Thymus (tissue), 11 donors: Measurements from ENCODE around the gene DDI2. TPM values are rescaled to one million over a fixed set of nuclear protein-coding genes. Genes with fewer than 3 reads are reported as not detected.

Experiments
- DNase-seq, 9 donors: peaks; one replicate each; pipeline ENCODE4 v3.0.0-alpha.2; 2013; ENCODE audit warnings: low spot score in 9 of 9, low read depth in 6 of 9, missing footprints in 1 of 9
- H3K27ac ChIP-seq, 2 donors: one replicate each; pipeline ENCODE4 v1.5.1; 2013; ENCODE audit warnings: control low read depth in 1 of 2, low read depth in 1 of 2, low read length in 1 of 2, mild to moderate bottlenecking in 1 of 2, moderate library complexity in 1 of 2
- H3K27me3 ChIP-seq, 2 donors: one replicate each; pipeline ENCODE4 v1.5.1; 2013; ENCODE audit warnings: low read length in 1 of 2; ENCODE audit not compliant: control insufficient read depth in 2 of 2, insufficient read depth in 1 of 2
- H3K36me3 ChIP-seq, 2 donors: one replicate each; pipeline ENCODE4 v1.5.1; 2013; ENCODE audit warnings: low read length in 1 of 2, mild to moderate bottlenecking in 1 of 2, moderate library complexity in 1 of 2; ENCODE audit not compliant: control insufficient read depth in 2 of 2, insufficient read depth in 2 of 2
- H3K4me1 ChIP-seq, 2 donors: one replicate each; pipeline ENCODE4 v1.5.1; 2013; ENCODE audit warnings: low read length in 2 of 2; ENCODE audit not compliant: control insufficient read depth in 2 of 2, insufficient read depth in 2 of 2
- H3K4me3 ChIP-seq, 2 donors: one replicate each; pipeline ENCODE4 v1.5.1; 2013; ENCODE audit warnings: low read length in 2 of 2, control low read depth in 1 of 2, mild to moderate bottlenecking in 1 of 2
- H3K9me3 ChIP-seq, 2 donors: one replicate each; pipeline ENCODE4 v1.5.1; 2013; ENCODE audit warnings: low read length in 1 of 2, mild to moderate bottlenecking in 1 of 2; ENCODE audit not compliant: control insufficient read depth in 2 of 2, insufficient read depth in 1 of 2
- WGBS: extraction: QIAGEN DNeasy Blood & Tissue Kit; methylation state at CpG from one replicate; pipeline ENCODE4 v1.1.7; 2013; 5-methylcytosine and 5-hydroxymethylcytosine counted together
- polyA plus RNA-seq: library from polyadenylated mRNA; stranded (reverse); fragments of 200-250 nt; gene quantifications from one replicate; pipeline ENCODE4 v1.2.3, GENCODE V29; 2013
- total RNA-seq: library from RNA; stranded (reverse); fragments of 120-200 nt; gene quantifications from one replicate; pipeline ENCODE4 v1.2.4, GENCODE V29; 2013
- donor health status: healthy.

The DDI2 gene
- total and polyA plus RNA-seq, 2 donors, result 7.4 to 10.5 TPM

DNA sequence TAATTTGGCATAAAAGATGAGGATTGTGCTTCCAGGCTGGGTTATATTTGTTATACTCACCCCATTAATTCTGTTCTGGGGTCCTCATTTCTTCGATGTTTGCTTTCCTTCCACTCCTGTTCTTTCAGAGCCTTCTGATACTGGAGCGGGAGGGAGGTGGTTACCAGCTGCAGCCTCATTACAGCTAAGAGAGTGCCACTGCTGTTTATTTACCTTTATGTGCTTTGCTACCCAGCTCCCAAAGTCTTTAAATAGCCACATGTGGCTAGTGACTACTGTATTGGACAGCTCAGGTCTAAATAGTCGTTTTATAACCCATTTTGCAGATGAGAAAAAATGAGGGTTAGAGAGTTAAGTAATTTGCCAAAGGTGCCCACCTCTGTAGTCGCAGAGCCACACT lies 92.0 kb downstream of the DDI2 start:
- 98% methylated on average over 4 of the region's 4 CpGs for WGBS
- H3K27me3 ChIP-seq, result no peaks in the 10 kb centered on the region
- H3K4me1 ChIP-seq, result no peaks in the 10 kb centered on the region
- no peak overlapping the region for H3K4me3 ChIP-seq
- no peak overlapping the region for H3K27ac ChIP-seq
- no peaks in the 10 kb centered on the region for H3K9me3 ChIP-seq
- no peak for DNase-seq
- peaks cover 0 to 14% of the 10 kb centered on the region in 2 donors for H3K36me3 ChIP-seq

DNA sequence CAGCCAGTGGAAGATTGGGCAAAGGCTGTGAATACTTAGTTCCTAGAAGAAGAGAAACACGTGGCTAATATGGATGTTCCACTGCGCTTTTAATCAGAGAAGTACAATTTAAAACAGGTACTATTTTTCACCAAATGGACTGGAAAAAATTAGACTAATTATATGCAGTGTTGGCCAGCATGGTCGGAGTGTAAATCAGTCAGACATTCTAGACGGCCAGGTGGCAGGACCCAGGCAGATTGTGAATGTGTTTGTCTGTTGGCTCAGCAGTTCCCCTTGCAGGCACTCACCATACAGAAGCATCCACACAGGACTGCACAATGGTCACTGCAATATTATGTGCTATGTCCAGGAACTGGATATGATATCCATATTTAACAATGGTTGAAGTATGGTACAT lies 94.9 kb downstream of the DDI2 start:
- H3K27me3 ChIP-seq, result no peaks in the 10 kb centered on the region
- H3K9me3 ChIP-seq, result no peaks in the 10 kb centered on the region
- H3K4me3 ChIP-seq, result no peak overlapping the region
- no peak overlapping the region for H3K27ac ChIP-seq
- DNase-seq, result no peak
- peaks cover 11 to 13% of the 10 kb centered on the region in 2 donors for H3K36me3 ChIP-seq
- H3K4me1 ChIP-seq, result no peaks in the 10 kb centered on the region
- 95% methylated on average over 4 of the region's 4 CpGs for WGBS

DNA sequence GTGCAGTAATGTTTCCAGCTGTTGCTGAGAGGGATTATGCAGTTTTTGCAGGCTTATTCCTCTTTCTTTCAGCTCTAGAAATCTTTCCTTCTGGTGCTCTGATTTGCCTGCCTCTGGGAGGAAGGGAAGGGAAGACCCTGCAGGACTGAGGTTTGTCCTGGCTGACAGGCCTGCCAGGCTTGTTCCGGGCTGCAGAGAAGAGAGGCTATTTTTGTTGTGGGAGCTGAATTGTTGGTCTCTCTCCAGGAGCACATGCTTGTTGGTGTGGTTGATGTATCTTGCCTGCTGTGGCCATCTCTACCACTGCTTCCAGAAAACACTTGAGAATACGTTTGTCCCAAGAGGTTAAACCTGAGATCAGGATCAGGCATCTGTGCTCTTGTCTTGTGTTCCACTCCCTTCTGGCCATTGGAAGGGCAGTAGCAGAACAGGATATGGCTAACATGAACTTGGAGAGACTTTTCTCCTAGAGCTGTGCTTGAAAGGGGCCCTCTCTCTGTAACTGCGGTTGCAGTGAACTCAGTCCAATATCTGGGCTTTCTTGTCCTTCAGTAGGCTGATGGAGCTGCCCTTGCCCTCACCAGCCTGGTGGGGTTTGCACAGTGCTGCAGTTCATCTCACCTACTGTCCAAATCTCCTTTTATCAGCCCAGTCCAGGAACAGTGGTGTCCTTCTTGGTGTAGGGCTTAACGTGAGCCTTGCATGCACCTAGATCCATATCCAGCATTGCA lies 97.3 kb downstream of the DDI2 start:
- no peak for DNase-seq
- Histone ChIP-seq H3K36me3 (peaks cover 31 to 33% of the 10 kb centered on the region in 2 donors), H3K4me1 (no peaks in the 10 kb centered on the region), H3K27ac (no peak overlapping the region), H3K27me3 (no peaks in the 10 kb centered on the region), H3K4me3 (no peak overlapping the region), H3K9me3 (no peaks in the 10 kb centered on the region)
- WGBS, result 92% methylated on average over 4 of the region's 4 CpGs

DNA sequence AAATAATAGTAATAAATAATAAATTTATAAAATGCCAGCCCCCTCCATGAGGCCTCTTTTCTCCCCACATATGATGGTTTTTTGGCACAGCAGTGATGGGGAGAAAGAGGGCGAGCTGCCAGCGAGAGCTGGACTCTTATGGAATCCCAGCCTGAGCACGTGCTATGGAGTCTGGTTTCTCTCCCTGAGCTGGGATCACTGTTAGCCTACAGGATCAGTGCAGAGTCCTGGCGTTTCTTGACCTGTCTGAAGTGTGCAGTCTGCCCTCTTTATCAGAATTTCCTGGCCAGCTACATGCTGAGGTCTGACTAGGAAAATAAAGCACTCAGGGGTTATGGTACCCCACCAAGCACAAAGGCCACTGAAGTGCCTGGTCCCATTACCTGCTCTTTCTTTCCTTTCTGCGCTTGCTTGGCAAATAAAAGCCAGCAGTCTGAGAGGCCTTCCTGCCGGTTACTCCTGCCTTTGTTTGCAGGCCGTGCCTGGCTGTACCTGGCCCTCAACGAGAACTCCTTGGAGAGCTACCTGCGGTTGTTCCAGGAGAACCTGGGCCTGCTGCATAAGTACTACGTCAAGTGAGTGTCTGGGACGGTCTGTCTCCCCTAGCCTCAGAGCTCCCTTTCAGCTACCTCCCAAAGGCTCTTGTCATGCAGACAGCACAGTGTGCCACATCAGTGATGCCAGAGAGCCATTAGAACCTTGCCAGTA lies 100.3 kb downstream of the DDI2 start:
- H3K4me3 ChIP-seq, result no peak overlapping the region
- H3K27me3 ChIP-seq, result no peaks in the 10 kb centered on the region
- no peaks in the 10 kb centered on the region for H3K9me3 ChIP-seq
- H3K36me3 ChIP-seq, result peaks cover 42 to 45% of the 10 kb centered on the region in 2 donors
- WGBS, result 93% methylated on average over 11 of the region's 11 CpGs
- no peak overlapping the region for H3K27ac ChIP-seq
- no peaks in the 10 kb centered on the region for H3K4me1 ChIP-seq
- no peak for DNase-seq

DNA sequence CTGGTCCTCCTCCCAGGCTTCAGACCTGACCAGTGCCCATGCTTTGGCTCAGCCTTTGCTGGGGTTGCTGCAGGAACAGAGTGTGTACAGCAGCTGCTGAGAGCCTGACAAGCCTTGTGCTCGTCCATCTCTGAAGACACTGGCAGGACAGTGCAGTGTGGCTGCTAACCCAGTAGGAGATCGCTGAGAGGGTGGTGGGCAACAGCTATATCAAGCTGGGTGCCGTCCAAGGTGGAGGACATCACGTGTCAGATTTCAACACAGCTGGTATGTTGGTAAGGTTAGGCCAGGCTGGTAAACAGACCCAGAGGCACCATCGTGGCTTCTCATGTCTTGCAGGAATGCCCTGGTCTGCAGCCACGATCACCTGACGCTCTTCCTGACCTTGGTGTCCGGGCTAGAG lies 100.9 kb downstream of the DDI2 start:
- H3K27me3 ChIP-seq, result no peaks in the 10 kb centered on the region
- no peak overlapping the region for H3K27ac ChIP-seq
- no peaks in the 10 kb centered on the region for H3K9me3 ChIP-seq
- no peak for DNase-seq
- peaks cover 45 to 46% of the 10 kb centered on the region in 2 donors for H3K36me3 ChIP-seq
- WGBS, result 97% methylated on average over 8 of the region's 8 CpGs
- H3K4me1 ChIP-seq, result no peaks in the 10 kb centered on the region
- H3K4me3 ChIP-seq, result no peak overlapping the region

Other genes with a start within 250 kb of the DDI2 start
- gene EFHD2, start 207.6 kb upstream of the DDI2 start, total RNA-seq, result 36.3 TPM
- 62.3 TPM for gene EFHD2, start 207.6 kb upstream of the DDI2 start, polyA plus RNA-seq
- gene CTRC, start 179.0 kb upstream of the DDI2 start, total RNA-seq, result not detected
- gene CTRC, start 179.0 kb upstream of the DDI2 start, polyA plus RNA-seq, result 1.6 TPM
- gene CELA2A, start 160.7 kb upstream of the DDI2 start, total RNA-seq, result 0.14 TPM
- gene CELA2A, start 160.7 kb upstream of the DDI2 start, polyA plus RNA-seq, result 0.41 TPM
- gene CELA2B, start 141.4 kb upstream of the DDI2 start, total RNA-seq, result 0.28 TPM
- 0.16 TPM for gene CELA2B, start 141.4 kb upstream of the DDI2 start, polyA plus RNA-seq
- gene CASP9, start 93.2 kb upstream of the DDI2 start, total RNA-seq, result 5.6 TPM
- gene CASP9, start 93.2 kb upstream of the DDI2 start, polyA plus RNA-seq, result 27.4 TPM
- gene DNAJC16, start 90.6 kb upstream of the DDI2 start, total RNA-seq, result 6.5 TPM
- gene DNAJC16, start 90.6 kb upstream of the DDI2 start, polyA plus RNA-seq, result 8.4 TPM
- gene AGMAT, start 32.4 kb upstream of the DDI2 start, total RNA-seq, result 3.8 TPM
- gene AGMAT, start 32.4 kb upstream of the DDI2 start, polyA plus RNA-seq, result 4.2 TPM
- 18.1 TPM for gene PLEKHM2, start 66.9 kb downstream of the DDI2 start, total RNA-seq
- gene PLEKHM2, start 66.9 kb downstream of the DDI2 start, polyA plus RNA-seq, result 32.5 TPM
- gene SLC25A34, start 118.8 kb downstream of the DDI2 start, total RNA-seq, result 0.42 TPM
- gene SLC25A34, start 118.8 kb downstream of the DDI2 start, polyA plus RNA-seq, result 2.4 TPM
- not detected for gene TMEM82, start 125.0 kb downstream of the DDI2 start, total RNA-seq
- not detected for gene TMEM82, start 125.0 kb downstream of the DDI2 start, polyA plus RNA-seq
- gene FBLIM1, start 141.3 kb downstream of the DDI2 start, total RNA-seq, result 1.6 TPM
- 10.3 TPM for gene FBLIM1, start 141.3 kb downstream of the DDI2 start, polyA plus RNA-seq
- gene UQCRHL, start 190.2 kb downstream of the DDI2 start, total RNA-seq, result 9.0 TPM
- gene UQCRHL, start 190.2 kb downstream of the DDI2 start, polyA plus RNA-seq, result 4.0 TPM
- gene SPEN, start 230.2 kb downstream of the DDI2 start, total RNA-seq, result 16.3 TPM
- gene SPEN, start 230.2 kb downstream of the DDI2 start, polyA plus RNA-seq, result 11.4 TPM